B cell (primary cell): Measurements from ENCODE around the gene KCNE3.

Experiments used
- CTCF ChIP-seq: fragments of 200-600 bp; IDR thresholded peaks from one replicate; pipeline ENCODE4 v1.8.0; 2022; ENCODE audit warnings: antibody characterized with exemption, mild to moderate bottlenecking
- EZH2 ChIP-seq: IDR thresholded peaks from 2 replicates; pipeline ENCODE4 v1.6.1; 2012; ENCODE audit warnings: borderline replicate concordance, low read depth, mild to moderate bottlenecking, moderate library complexity, low read length; ENCODE audit not compliant: insufficient read depth, poor library complexity, severe bottlenecking

DNA sequence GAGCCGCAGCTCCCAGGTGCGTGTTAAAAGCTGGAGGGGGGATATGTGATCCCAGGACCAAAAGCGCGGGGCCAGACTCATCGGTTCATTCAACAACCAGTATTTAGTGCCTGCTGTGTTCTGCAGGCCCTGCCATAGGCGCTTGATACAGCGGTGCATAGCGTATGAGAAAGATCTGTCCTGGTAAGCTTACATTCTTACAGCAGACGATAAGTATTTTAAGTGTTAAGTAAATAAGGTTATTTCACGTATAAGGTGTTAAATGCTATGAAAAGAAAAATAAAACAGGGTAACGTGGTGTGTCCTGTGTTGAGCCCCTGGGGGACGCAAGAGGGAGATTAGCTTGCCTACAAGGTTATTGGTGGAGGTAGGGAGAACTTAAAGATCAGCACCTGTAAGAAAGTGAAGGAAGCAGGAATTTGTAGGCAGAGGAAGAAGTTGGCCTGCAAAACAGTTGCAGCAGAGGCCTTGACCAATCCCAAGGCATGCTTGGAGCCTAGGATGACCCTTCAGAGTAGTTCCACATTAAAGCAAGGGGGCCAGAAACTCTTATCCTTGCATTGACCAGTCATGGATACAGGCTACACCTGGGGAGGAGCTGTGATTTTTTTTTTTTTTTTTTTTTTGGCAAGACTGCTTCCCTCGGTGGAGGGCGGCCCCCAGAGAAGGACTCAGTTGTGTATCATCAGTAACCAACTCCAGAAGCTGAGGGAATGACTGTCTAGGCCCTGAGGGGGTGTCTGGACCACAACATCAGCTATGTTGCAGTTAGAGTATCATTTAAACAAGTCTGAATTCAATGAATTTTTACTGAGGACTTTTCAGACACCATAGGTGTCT is 26.7 kb upstream of the KCNE3 start:
- TF ChIP-seq EZH2, result no peak
- no peak for TF ChIP-seq CTCF
